HG03439 (cell line): ENCODE data around the gene LRRC14B.
"Not testable (repeated sequence)": the region's sequence is repeated elsewhere in the genome, so short reads cannot be mapped to it uniquely, and the experiment has no call there.

ENCODE experiments used
- ATAC-seq: cut with Tn5 transposase; IDR thresholded peaks from one replicate; pipeline ENCODE4 v1.9.1; 2021; ENCODE audit warnings: mild to moderate bottlenecking, moderate library complexity; ENCODE audit not compliant: unreplicated experiment

Gene LRRC14B

GRCh38 chr5:233426-233825, 42.1 kb downstream of the LRRC14B start:
- ATAC-seq = not testable (repeated sequence)

DNA sequence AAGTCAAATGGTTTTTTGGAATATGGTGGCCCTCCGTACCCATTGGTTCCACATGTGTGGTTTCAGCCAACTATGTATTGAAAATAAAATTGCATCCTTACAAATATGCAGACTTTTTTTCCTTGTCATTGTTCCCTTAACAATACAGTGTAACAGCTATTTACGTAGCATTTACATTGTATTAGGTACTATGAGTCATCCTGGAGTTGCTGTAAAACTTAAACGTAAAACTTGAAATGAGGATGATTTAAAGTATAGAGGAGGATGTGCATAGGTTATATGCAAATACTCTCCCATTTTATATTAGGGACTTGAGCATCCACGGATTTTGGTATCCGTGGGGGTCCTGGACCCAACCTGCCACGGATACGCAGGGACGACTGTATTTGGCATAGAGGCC, 43.2 kb downstream of the LRRC14B start:
- ATAC-seq = no peak

DNA sequence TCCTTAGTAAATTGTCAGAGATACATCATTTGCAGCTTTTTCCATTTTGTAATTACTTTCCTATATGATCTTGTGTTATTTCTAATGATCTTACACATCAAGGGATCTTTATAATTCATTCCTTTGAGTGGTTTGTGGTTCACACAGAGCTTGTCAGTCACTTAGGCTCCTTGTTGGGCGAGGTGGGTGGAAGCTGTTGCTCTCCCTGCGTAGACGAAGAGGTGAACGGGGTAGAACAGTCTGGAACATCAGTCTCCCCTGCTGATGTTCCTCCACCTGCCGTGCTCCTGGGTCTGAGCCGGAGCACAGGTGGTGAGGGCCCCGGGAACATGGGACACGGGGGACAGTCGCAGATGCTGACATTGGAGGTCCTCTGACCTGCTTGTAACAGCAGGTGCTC, 44.2 kb downstream of the LRRC14B start:
- not testable (repeated sequence) for ATAC-seq

- not testable (repeated sequence) for ATAC-seq
Observed at GRCh38 chr5:237931-238330, 46.6 kb downstream of the LRRC14B start.

DNA sequence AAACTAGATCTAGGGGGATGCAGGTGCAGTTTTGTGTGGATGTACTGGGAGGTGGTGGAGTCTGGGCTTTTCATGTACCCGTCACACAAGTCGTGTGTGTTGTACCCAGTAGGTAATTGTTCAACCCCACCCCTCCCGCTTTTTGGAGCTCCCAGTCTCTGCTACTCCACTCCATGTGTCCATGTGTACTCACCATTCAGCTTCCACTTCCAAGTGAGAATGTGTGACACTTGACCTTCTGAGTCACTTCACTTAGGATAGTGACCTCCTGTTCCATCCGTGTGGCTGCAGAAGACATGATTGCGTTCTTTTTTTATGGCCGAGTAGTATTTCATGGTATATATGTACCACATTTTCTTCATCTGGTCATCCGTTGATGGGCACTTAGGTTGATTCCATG, 49.3 kb downstream of the LRRC14B start:
- ATAC-seq = not testable (repeated sequence)

DNA sequence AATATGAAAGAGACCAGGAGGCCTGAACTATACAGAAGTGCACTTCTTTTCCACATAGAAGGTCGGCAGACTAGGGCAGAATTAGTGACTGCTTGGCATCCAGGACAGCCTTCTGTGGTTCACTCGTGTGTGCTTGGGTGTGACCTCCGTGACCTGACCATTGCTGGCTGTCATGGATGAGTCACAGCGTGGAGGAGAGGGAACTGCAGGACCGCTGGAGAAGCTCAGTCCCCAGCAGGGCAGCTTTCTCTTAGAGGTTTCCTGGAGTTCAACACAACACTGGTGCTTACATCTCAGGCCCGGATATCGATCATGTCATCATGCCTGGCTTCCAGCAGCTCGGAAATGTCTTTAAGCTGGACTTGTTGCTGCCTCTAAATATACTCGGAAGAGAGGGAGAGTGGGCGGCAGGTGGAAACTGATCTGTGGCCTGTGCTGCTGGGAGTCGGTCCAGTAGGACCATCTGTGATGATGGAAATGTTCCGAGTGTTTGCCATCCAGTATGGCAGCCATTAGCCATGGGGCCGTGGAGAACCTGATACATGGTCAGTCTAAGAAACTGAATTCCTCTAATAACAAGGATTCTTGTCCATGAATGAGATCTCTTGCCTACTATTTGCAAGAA, 49.9 kb downstream of the LRRC14B start:
- not testable (repeated sequence) for ATAC-seq

DNA sequence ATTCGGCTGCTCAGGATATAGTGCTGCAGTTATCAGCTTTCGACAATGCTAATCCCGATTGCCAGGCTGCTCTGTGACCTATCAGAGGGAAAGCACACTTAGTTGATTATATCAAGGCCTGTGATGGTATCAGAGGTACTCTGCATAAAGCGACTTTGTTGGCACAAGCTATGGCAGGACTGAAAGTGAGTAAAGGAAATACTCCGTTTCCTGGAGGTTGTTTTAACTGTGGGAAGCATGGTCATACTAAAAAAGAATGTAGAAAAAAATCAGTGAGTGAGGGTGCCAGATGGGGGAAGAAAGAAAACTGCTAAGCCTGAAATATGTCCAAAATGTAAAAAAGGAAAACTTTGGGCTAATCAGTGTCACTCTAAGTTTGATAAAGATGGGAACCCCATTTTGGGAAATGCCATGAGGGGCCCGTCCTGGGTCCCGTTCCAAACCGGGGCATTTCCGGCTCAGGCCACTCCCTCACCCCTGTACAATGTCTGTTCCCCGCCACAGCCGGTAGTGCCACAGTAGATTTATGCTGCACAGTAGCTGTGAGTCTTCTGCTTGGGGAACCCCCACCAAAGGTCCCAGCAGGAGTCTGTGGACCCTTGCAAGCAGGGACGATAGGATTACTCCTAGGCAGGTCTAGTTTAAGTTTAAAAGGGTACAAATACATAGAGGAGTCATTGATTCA, 52.5 kb downstream of the LRRC14B start:
- ATAC-seq = not testable (repeated sequence)

- not testable (repeated sequence) for ATAC-seq
Observed at GRCh38 chr5:245717-246116, 54.4 kb downstream of the LRRC14B start.
